ENCODE measurements around the gene ANKMY1. TPM values are rescaled to one million over a fixed set of nuclear protein-coding genes. Genes with fewer than 3 reads are reported as not detected.

ANKMY1 gene
- total RNA-seq, 2 experiments from 2014 or later, result 28.2 to 31.5 TPM

- no peak overlapping the region for H3K4me3 Mint-ChIP-seq
- no peaks in the 10 kb centered on the region for H3K9me3 Mint-ChIP-seq
- no peak for DNase-seq
- H3K27me3 Mint-ChIP-seq, result no peaks in the 10 kb centered on the region
- no peaks in the 10 kb centered on the region for H3K4me1 Mint-ChIP-seq
- no peaks in the 10 kb centered on the region for H3K36me3 Mint-ChIP-seq (ENCODE audit: low read depth)
- POLR2A ChIA-PET, result no interaction called here
- CTCF ChIA-PET, result no interaction called here
- H3K27ac Mint-ChIP-seq, result no peak overlapping the region
Observed at GRCh38 chr2:240444464-240444863, 113.3 kb downstream of the ANKMY1 start.

GRCh38 chr2:240443891-240444301 is 113.9 kb downstream of the ANKMY1 start:
- CTCF ChIA-PET, result no interaction called here
- no peak overlapping the region for H3K27ac Mint-ChIP-seq

GRCh38 chr2:240442891-240443715 is 114.7 kb downstream of the ANKMY1 start:
- H3K36me3 Mint-ChIP-seq (ENCODE audit: low read depth), result no peaks in the 10 kb centered on the region
- H3K4me3 Mint-ChIP-seq, result no peak overlapping the region
- POLR2A ChIA-PET, result no interaction called here

More at GRCh38 chr2:240443891-240444301, 113.9 kb downstream of the ANKMY1 start:
- POLR2A ChIA-PET, result no interaction called here
- Mint-ChIP-seq H3K9me3 (no peaks in the 10 kb centered on the region), H3K36me3 (ENCODE audit: low read depth) (no peaks in the 10 kb centered on the region), H3K4me1 (no peaks in the 10 kb centered on the region), H3K27me3 (no peaks in the 10 kb centered on the region), H3K4me3 (no peak overlapping the region)
- DNase-seq, result no peak

GRCh38 chr2:240441993-240442411 is 115.8 kb downstream of the ANKMY1 start:
- Mint-ChIP-seq H3K27ac (no peak overlapping the region), H3K4me1 (peaks cover 2% of the 10 kb centered on the region), H3K4me3 (no peak overlapping the region), H3K27me3 (peaks cover 11% of the 10 kb centered on the region), H3K9me3 (no peaks in the 10 kb centered on the region), H3K36me3 (ENCODE audit: low read depth) (no peaks in the 10 kb centered on the region)
- POLR2A ChIA-PET, result no interaction called here
- CTCF ChIA-PET, result no interaction called here
- no peak for DNase-seq

More at GRCh38 chr2:240442891-240443715, 114.7 kb downstream of the ANKMY1 start:
- DNase-seq, result no peak
- Mint-ChIP-seq H3K9me3 (no peaks in the 10 kb centered on the region), H3K4me1 (no peaks in the 10 kb centered on the region), H3K27ac (no peak overlapping the region), H3K27me3 (peaks cover under 1% of the 10 kb centered on the region)
- CTCF ChIA-PET, result no interaction called here

- Mint-ChIP-seq H3K4me3 (no peak overlapping the region), H3K4me1 (peaks cover 2% of the 10 kb centered on the region), H3K27ac (no peak overlapping the region), H3K27me3 (peaks cover 14% of the 10 kb centered on the region), H3K9me3 (no peaks in the 10 kb centered on the region), H3K36me3 (ENCODE audit: low read depth) (no peaks in the 10 kb centered on the region)
- ChIA-PET CTCF (no interaction called here), POLR2A (no interaction called here)
- DNase-seq, result no peak
Observed at GRCh38 chr2:240441326-240441992, 116.3 kb downstream of the ANKMY1 start.

GRCh38 chr2:240440704-240441320 is 117.0 kb downstream of the ANKMY1 start:
- CTCF ChIA-PET, result no interaction called here
- Mint-ChIP-seq H3K27ac (no peak overlapping the region), H3K4me1 (peaks cover 2% of the 10 kb centered on the region), H3K4me3 (no peak overlapping the region), H3K36me3 (ENCODE audit: low read depth) (no peaks in the 10 kb centered on the region), H3K27me3 (peaks cover 14% of the 10 kb centered on the region), H3K9me3 (no peaks in the 10 kb centered on the region)
- POLR2A ChIA-PET, result no interaction called here
- no peak for DNase-seq

GRCh38 chr2:240440251-240440650 is 117.5 kb downstream of the ANKMY1 start:
- no peak overlapping the region for H3K4me3 Mint-ChIP-seq
- no peak overlapping the region for H3K27ac Mint-ChIP-seq
- DNase-seq, result no peak
- peaks cover 14% of the 10 kb centered on the region for H3K27me3 Mint-ChIP-seq
- H3K9me3 Mint-ChIP-seq, result no peaks in the 10 kb centered on the region
- no peaks in the 10 kb centered on the region for H3K36me3 Mint-ChIP-seq (ENCODE audit: low read depth)
- ChIA-PET CTCF (no interaction called here), POLR2A (no interaction called here)
- H3K4me1 Mint-ChIP-seq, result peaks cover 2% of the 10 kb centered on the region

- peaks cover 3% of the 10 kb centered on the region for H3K4me1 Mint-ChIP-seq
- H3K36me3 Mint-ChIP-seq (ENCODE audit: low read depth), result no peaks in the 10 kb centered on the region
- H3K27me3 Mint-ChIP-seq, result peaks cover 14% of the 10 kb centered on the region
- no peak overlapping the region for H3K27ac Mint-ChIP-seq
- no peaks in the 10 kb centered on the region for H3K9me3 Mint-ChIP-seq
- ChIA-PET CTCF (no interaction called here), POLR2A (no interaction called here)
- no peak for DNase-seq
- H3K4me3 Mint-ChIP-seq, result no peak overlapping the region
Observed at GRCh38 chr2:240439698-240440151, 118.1 kb downstream of the ANKMY1 start.

GRCh38 chr2:240438810-240439697 is 118.7 kb downstream of the ANKMY1 start:
- Mint-ChIP-seq H3K36me3 (ENCODE audit: low read depth) (no peaks in the 10 kb centered on the region), H3K4me3 (no peak overlapping the region)
- no peak for DNase-seq

GRCh38 chr2:240437861-240438809 is 119.7 kb downstream of the ANKMY1 start:
- Mint-ChIP-seq H3K4me3 (peak overlapping the region; percentile 19), H3K9me3 (no peaks in the 10 kb centered on the region), H3K4me1 (peaks cover 12% of the 10 kb centered on the region), H3K27ac (no peak overlapping the region), H3K36me3 (ENCODE audit: low read depth) (no peaks in the 10 kb centered on the region), H3K27me3 (peaks cover 15% of the 10 kb centered on the region)
- POLR2A ChIA-PET, result no interaction called here
- DNase-seq, result peak; percentile 71
- CTCF ChIA-PET, result interaction anchor here (0.7 to 0.8 kb wide), 2 partner anchors 77 to 288 kb away, joined by 3 read pairs; no protein-coding TSS in a partner anchor

More at GRCh38 chr2:240438810-240439697, 118.7 kb downstream of the ANKMY1 start:
- POLR2A ChIA-PET, result no interaction called here
- CTCF ChIA-PET, result interaction anchor here (0.7 to 0.8 kb wide), 2 partner anchors 76 to 289 kb away, joined by 3 read pairs; no protein-coding TSS in a partner anchor
- peaks cover 7% of the 10 kb centered on the region for H3K4me1 Mint-ChIP-seq
- no peak overlapping the region for H3K27ac Mint-ChIP-seq
- H3K9me3 Mint-ChIP-seq, result no peaks in the 10 kb centered on the region
- peaks cover 14% of the 10 kb centered on the region for H3K27me3 Mint-ChIP-seq

GRCh38 chr2:240437551-240437860 is 120.3 kb downstream of the ANKMY1 start:
- H3K27ac Mint-ChIP-seq, result no peak overlapping the region
- ChIA-PET CTCF (no interaction called here), POLR2A (no interaction called here)
- peaks cover 12% of the 10 kb centered on the region for H3K4me1 Mint-ChIP-seq
- peaks cover 16% of the 10 kb centered on the region for H3K27me3 Mint-ChIP-seq
- DNase-seq, result no peak
- no peaks in the 10 kb centered on the region for H3K36me3 Mint-ChIP-seq (ENCODE audit: low read depth)
- H3K4me3 Mint-ChIP-seq, result peak overlapping the region; percentile 35
- H3K9me3 Mint-ChIP-seq, result no peaks in the 10 kb centered on the region
